Skin epidermis (tissue), 12 donors: ENCODE data around the gene ORAI1.
"Not testable (repeated sequence)": the region's sequence is repeated elsewhere in the genome, so short reads cannot be mapped to it uniquely, and the experiment has no call there.

Source experiments
- H3K27ac ChIP-seq, 21 experiments: fragments of 200-600 bp; sonication (generic) in 11 of 21; one replicate each; pipeline ENCODE4 v1.5.0; 2020; ENCODE audit warnings: mild to moderate bottlenecking in 3 of 21, inconsistent platforms in 2 of 21, moderate library complexity in 2 of 21
- H3K4me3 ChIP-seq, 7 experiments: fragments of 200-600 bp; sonication (generic) in 2 of 7; one replicate each; pipeline ENCODE4 v1.5.0; 2020; ENCODE audit warnings: inconsistent platforms in 2 of 7, mild to moderate bottlenecking in 2 of 7, moderate library complexity in 1 of 7

Gene ORAI1

DNA sequence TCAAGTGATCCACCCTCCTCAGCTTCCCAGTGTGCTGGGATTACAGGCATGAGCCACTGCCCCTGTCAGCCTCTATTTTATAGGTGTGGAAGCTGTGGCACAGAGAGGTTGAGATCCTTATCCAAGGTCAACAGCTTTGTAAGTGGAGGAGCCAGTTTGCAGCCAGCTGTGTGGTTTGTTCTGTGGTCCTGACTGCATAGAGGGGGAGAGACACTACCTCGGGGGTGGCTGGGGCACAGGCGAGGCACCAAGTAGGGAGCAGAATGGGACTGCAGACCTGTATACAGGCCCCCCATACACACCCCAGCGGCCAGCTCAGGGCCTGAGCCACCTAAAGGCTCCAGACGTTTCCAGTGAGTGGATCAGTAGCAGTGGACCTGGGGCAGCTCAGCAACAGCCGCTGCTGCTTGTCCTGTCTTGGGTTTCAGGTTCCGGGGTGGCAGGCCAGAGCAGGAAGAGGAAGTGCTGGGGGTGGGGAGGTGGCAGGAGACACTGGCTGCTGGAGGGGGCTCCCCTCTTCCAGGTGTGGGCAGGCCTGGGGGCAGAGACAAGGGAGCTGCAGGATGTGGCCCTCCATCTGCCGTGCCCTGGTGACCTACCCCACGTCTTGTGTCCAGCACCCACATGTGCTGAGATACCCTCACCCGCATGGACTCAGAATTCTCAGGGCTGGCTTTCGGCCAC, 11.0 kb downstream of the ORAI1 start:
- no peak overlapping the region for H3K4me3 ChIP-seq
- peak overlapping the region in 19 of 21 experiments; percentile 3 to 89 (median 67) for H3K27ac ChIP-seq

- H3K27ac ChIP-seq, result peak overlapping the region in 8 of 21 experiments; percentile 38 to 89 (median 75)
- H3K4me3 ChIP-seq, result no peak overlapping the region
Observed at GRCh38 chr12:121638298-121639202, 12.2 kb downstream of the ORAI1 start.

DNA sequence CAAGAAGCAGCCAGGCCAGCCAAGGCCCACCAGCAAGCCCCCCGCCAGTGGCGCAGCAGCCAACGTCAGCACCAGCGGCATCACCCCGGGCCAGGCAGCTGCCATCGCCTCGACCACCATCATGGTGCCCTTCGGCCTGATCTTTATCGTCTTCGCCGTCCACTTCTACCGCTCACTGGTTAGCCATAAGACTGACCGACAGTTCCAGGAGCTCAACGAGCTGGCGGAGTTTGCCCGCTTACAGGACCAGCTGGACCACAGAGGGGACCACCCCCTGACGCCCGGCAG, 15.0 kb downstream of the ORAI1 start:
- H3K27ac ChIP-seq, result no peak overlapping the region
- H3K4me3 ChIP-seq, result no peak overlapping the region

DNA sequence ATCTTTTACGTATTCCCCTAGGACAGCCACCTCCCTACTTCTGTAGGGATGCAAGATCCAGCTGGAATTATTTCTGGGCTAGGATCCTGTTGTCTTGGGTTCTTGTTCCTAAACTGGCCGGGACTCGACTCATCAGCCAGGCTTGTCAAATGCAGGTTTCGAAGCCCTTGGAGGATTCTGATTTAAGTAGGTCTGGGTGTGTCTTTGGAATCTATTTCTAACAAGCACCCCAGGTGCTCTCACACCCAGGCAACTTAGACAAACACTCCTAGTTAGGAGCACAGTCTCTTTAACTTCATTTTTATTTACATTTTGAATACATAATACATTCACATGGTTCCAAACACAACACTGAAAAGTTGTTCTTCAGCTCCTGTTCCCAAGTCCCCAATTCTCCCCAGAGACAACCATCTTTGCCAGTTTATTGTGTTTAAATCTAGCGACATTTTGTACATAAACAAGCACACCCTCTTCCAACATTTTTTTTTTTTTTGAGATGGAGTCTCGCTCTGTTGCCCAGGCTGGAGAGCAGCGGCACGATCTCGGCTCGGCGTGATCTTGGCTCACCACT, 22.2 kb downstream of the ORAI1 start:
- no peak overlapping the region for H3K4me3 ChIP-seq
- peak overlapping the region in 14 of 21 experiments; percentile 17 to 73 (median 49) for H3K27ac ChIP-seq

- no peak overlapping the region for H3K4me3 ChIP-seq
Observed at GRCh38 chr12:121649322-121649721, 23.0 kb downstream of the ORAI1 start.

GRCh38 chr12:121649819-121650353, 23.6 kb downstream of the ORAI1 start:
- Histone ChIP-seq H3K27ac (peak overlapping the region in 6 of 21 experiments; percentile 28 to 73 (median 55)), H3K4me3 (no peak overlapping the region)

More at GRCh38 chr12:121649322-121649721, 23.0 kb downstream of the ORAI1 start:
- peak overlapping the region in 12 of 21 experiments; percentile 1 to 73 (median 46) for H3K27ac ChIP-seq

- Histone ChIP-seq H3K4me3 (no peak overlapping the region), H3K27ac (peak overlapping the region in 3 of 21 experiments; percentile 22 to 43 (median 29))
Observed at GRCh38 chr12:121651320-121651719, 25.0 kb downstream of the ORAI1 start.

GRCh38 chr12:121652767-121653497, 26.6 kb downstream of the ORAI1 start:
- H3K27ac ChIP-seq, result peak overlapping the region in 13 of 21 experiments; percentile 9 to 71 (median 45)
- no peak overlapping the region for H3K4me3 ChIP-seq

- H3K27ac ChIP-seq, result no peak overlapping the region
- no peak overlapping the region for H3K4me3 ChIP-seq
Observed at GRCh38 chr12:121653999-121654398, 27.7 kb downstream of the ORAI1 start.

- no peak overlapping the region for H3K27ac ChIP-seq
- no peak overlapping the region for H3K4me3 ChIP-seq
Observed at GRCh38 chr12:121656122-121656521, 29.8 kb downstream of the ORAI1 start.

DNA sequence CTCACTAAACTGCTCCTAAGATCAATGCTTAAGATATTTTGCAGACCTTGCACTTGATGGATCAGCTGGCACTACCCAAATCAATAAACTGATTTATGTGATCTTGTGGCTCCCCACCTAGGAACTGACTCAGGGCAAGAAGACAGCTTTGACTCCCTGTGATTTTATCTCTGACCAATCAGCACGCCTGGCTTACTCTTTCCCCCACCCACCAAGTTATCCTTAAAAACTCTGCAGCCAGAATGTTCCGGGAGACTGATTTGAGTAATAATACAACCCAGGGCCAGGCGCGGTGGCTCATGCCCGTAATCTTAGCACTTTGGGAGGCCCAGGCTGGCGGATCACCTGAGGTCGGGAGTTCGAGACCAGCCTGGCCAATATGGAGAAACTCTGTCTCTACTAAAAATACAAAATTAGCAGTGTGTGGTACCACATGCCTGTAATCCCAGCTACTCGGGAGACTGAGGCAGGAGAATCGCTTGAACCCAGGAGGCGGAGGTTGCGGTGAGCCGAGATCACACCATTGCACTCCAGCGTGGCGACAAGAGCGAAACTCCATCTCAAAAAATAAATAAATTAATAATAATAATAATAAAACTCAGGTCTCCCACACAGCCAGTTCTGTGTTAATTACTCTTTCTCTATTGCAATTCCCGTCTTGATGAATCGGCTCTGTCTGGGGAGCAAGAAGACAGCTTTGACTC, 31.1 kb downstream of the ORAI1 start:
- no peak overlapping the region for H3K4me3 ChIP-seq
- peak overlapping the region in 3 of 21 experiments; percentile 27 to 93 (median 57) for H3K27ac ChIP-seq

DNA sequence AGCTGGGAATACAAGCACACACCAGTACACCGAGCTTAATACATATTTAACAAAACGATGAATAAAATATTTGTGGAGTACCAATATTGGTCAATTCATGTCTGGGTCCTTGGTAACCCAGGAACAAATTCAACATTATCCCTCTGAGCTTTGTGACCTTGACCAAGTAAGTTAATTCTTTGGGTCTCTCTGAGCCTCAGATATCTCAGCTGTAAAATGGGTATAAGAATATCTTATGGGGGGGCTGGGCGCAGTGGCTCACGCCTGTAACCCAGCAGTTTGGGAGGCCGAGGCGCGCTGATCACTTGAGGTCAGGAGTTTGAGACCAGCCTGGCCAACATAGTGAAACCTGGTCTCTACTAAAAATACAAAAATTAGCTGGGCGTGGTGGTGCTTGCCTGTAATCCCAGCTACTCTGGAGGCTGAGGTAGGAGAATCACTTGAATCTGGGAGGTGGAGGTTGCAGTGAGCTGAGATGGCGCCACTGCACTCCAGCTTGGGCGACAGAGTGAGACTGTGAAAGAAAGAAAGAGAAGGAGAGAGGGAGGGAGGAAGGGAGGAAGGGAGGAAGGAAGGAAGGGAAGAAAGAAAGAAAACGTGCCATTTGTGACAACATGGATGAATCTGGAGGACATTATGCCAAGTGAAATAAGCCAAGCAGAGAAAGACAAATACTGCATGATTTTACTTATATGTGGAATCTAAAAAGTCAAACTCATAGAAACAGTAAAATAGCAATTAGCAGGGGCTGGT, 35.2 kb downstream of the ORAI1 start:
- H3K4me3 ChIP-seq, H3K27ac ChIP-seq: not testable (repeated sequence)

GRCh38 chr12:121663610-121663929, 37.2 kb downstream of the ORAI1 start:
- Histone ChIP-seq H3K27ac (peak overlapping the region in 7 of 21 experiments; percentile 39 to 89 (median 67)), H3K4me3 (no peak overlapping the region)

- H3K27ac ChIP-seq, result peak overlapping the region in 1 of 21 experiments; percentile 23
- not testable (repeated sequence) for H3K4me3 ChIP-seq
Observed at GRCh38 chr12:121666829-121667228, 40.5 kb downstream of the ORAI1 start.

GRCh38 chr12:121668750-121669520, 42.6 kb downstream of the ORAI1 start:
- peak overlapping the region in 6 of 21 experiments; percentile 2 to 59 (median 40) for H3K27ac ChIP-seq
- H3K4me3 ChIP-seq, result peak overlapping the region in 1 of 7 experiments; percentile 1

GRCh38 chr12:121669521-121669900, 43.2 kb downstream of the ORAI1 start, which contains the start of gene MORN3:
Gene MORN3 (minus strand): TSS chr12:121669654. CDS start chr12:121669483, 171 bp downstream.
- Histone ChIP-seq H3K4me3 (peak within 1 kb of the TSS in 1 of 7 experiments; percentile 1), H3K27ac (peak within 1 kb of the TSS in 11 of 21 experiments; percentile 16 to 63 (median 49))

DNA sequence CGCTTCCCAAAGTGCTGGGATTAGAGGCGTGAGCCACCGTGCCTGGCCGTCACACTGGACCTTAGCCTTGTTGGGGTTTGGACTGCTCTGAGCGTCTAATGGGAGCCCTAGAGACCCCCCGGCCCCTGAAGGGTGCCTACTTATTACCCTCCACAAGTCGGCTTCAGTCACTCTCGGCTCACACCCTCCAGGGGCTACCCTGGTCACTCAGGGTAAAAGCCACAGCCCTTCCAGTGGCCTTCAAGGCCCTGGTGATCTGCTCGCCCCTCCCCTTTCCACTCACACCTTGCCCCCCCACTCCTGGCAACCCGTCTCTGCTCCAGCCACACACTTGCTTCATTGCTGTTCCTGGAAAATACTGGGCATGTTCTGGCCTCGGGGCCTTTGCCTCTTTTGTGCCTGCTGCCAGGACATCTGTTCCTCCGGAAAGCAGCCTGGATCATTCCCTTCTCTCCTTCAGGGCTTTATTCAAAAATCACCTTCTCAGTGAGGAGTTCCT, 46.7 kb downstream of the ORAI1 start:
- Histone ChIP-seq H3K27ac (peak overlapping the region in 20 of 21 experiments; percentile 46 to 90 (median 78)), H3K4me3 (peak overlapping the region; percentile 33 to 59 (median 39))
